GM19438 (cell line): ENCODE data around the gene CACNA1D.

Experiments
- ATAC-seq: cut with Tn5 transposase; IDR thresholded peaks from one replicate; pipeline ENCODE4 v1.9.1; 2021; ENCODE audit warnings: low read depth; ENCODE audit not compliant: unreplicated experiment

CACNA1D gene

GRCh38 chr3:53815067-53815466, 320.7 kb downstream of the CACNA1D start:
- no peak for ATAC-seq

- no peak for ATAC-seq
These were observed 321.2 kb downstream of the CACNA1D start for GRCh38 chr3:53815651-53816050.

- ATAC-seq = no peak
These were observed 322.0 kb downstream of the CACNA1D start for GRCh38 chr3:53816425-53816824.

DNA sequence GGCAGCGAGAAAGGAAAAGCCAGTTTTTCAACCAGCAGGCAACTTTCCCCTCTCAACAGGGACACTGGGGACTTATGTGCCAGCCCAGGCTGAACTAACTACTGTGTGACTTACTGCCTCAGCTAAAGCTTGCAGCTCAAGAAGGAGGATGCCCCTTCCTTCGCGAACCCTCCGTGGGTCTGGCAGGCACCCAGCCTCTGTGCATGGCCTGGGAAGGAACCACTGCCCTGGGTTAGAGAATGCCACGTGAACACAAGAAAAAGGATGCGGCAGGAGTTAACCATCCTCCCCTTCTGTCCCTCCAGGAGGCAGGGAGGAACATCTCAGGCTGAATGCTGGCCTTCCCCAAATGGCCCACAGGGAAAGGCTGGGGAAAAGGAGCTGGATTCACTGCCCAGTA, 322.8 kb downstream of the CACNA1D start:
- no peak for ATAC-seq

DNA sequence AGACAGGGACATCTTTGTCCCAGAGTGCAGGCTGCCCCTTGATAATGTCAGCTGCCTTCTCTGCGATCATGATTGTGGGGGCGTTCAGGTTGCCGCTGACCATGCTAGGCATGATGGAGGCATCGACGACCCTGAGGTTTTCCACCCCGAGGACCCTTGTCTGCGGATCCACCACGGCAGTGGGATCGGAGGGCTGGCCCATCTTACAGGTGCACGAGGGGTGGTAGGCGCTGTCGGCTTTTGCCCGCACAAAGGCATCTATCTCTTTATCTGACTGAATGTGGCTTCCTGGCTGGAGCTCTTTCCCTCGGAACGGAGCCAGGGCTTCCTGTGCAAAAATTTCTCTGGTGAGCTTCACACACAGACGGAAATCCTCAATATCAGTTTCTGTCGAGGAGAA, 323.4 kb downstream of the CACNA1D start:
- ATAC-seq = no peak

DNA sequence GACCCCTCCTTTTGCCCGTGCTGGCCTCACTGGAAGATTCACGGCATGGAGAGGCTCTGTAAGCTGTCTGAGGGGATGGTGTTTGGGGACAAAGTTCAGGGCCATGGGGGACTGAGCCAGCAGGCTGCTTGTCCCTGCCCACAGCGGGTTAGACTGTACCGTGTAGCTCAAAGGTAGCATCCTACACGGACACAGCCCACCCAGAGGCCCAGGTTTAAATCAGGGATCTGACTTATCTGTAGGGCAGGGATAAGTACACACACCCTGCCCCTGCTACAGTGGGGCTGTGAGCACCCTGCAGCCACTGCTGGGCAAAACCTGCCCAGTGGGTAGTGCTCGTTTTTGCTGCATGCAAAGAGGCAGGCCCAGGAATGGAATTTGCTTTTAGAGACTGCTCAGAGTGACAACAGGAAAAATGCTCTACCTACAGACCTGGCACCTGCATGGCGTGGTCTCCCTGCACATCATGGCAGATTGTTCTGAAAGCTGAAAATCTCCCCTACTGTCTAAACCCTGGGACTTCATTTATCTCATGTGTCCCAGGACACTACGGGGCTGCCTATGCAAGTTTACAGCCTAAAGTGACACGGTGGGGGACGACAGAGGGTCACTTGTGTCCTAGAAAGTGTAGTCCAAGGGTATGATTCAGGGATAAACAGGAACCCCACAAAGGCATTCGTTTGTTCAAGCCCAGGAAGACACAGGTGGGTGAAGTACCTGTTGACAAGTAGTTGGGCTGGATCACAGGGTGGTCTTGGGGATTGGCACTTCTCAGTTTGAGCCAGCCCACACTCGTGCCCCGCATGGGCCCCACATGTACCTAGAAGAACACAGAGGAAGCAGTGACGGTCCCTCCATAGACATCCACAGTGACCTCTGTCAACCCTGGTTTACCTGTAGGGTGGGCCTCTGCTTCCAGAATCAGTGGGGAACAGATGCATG, 324.1 kb downstream of the CACNA1D start:
- no peak for ATAC-seq

- ATAC-seq = no peak
These were observed 324.9 kb downstream of the CACNA1D start for GRCh38 chr3:53819163-53819868.

- ATAC-seq = no peak
These were observed 325.7 kb downstream of the CACNA1D start for GRCh38 chr3:53820084-53820483.

GRCh38 chr3:53820756-53821580, 326.6 kb downstream of the CACNA1D start:
- no peak for ATAC-seq

- no peak for ATAC-seq
These were observed 327.3 kb downstream of the CACNA1D start for GRCh38 chr3:53821631-53822121.

DNA sequence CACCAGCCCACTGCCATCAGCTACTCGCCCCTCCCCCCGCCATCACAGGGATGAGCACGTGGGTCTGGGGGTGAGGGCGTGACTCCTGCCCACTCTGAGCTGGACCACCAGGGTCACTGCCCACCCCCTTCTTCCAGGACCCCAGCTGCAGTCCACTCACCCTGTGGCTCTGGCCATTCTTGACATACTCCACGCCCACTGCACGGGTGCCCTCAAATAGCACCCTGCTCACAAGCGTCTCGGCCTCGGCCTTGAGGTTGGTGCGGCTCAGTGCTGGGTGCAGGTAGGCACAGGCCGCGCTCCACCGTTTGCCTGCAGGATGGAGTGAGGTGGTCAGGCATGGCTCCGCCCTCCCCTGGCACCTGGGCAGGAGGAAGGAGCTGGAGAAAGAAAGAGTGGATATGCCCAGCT, 327.9 kb downstream of the CACNA1D start:
- ATAC-seq = no peak

- ATAC-seq = no peak
These were observed 328.9 kb downstream of the CACNA1D start for GRCh38 chr3:53823026-53823955.

DNA sequence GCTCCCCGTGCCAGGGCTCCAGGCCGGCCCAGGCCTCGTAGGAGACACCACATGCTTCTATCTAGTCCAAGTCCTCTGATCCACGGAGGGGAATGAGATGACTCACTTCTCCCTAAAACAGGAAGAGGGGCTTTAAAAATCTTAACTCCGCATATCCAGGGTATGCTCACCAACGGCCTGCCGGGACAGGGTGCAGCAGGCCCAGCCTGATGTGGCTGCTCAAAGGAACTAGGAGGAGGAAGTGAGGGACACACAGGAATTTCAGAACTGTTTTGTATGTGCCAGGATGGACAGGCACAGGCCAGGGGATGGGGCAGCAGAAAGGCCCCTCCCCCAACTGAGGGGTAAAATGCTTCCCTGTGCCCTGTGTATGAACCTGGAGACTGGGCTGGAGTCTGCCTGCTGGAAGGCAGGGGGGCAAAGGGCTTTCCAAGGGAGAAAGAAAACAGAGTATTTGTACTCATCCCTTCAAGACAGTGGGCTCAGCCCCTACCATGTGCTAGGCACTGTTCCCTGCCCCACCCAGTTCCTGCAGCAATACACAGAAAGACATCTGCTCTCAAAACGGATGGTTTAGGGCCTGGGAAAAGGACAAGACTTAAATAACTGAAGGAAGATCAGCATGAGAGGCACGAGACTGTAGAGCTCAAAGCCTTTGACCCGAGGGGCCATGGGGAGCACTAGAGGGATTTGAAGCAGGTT, 329.7 kb downstream of the CACNA1D start:
- no peak for ATAC-seq

DNA sequence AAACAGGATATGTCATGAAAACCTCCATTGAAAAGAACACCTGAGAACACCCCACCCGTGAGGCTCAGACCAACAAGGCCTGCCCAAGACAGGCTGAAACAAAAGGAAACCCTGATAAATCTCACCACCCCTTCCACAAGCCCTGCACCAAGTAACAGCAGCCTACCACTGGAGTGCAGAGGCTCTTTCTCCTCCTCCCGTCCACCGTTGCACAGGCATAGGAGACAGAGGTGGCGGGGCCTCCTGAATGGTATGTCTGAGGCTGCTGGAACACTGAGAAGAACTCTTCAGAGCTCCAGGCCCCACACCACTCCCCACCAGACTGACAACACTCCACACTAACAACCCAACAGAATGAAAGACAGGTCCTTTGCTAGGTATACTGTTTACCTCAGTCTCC, 330.4 kb downstream of the CACNA1D start:
- no peak for ATAC-seq

- ATAC-seq = no peak
These were observed 331.6 kb downstream of the CACNA1D start for GRCh38 chr3:53826048-53826447.

GRCh38 chr3:53828581-53828980, 334.2 kb downstream of the CACNA1D start:
- ATAC-seq = no peak

- ATAC-seq = no peak
These were observed 335.2 kb downstream of the CACNA1D start for GRCh38 chr3:53829605-53830004.

GRCh38 chr3:53830944-53831343, 336.5 kb downstream of the CACNA1D start:
- no peak for ATAC-seq

GRCh38 chr3:53833053-53833645, 338.7 kb downstream of the CACNA1D start:
- ATAC-seq = no peak
